Calu3 (cell line): ENCODE data around the gene SDCCAG8. TPM values are rescaled to one million over a fixed set of nuclear protein-coding genes. Genes with fewer than 3 reads are reported as not detected.

Experiments used
- BruUV-seq: library from RNA; stranded (reverse); fragments of 400-500 nt; replicated peaks from 2 replicates; lab custom pipeline; 2021; lab: Mats Ljungman, UMichigan
- CTCF ChIA-PET: fragments of 300-600 bp; sonication (Branson Sonifier 250); formaldehyde crosslinking; loops from one replicate; lab custom pipeline; 2022; ENCODE audit warnings: antibody characterized with exemption; lab: Charles Lee
- DNase-seq: peaks from one replicate; pipeline ENCODE4 v3.0.0; 2022
- H3K27ac Mint-ChIP-seq: one replicate; pipeline ENCODE4 v1.8.0; 2022; ENCODE audit warnings: mixed read lengths; ENCODE audit not compliant: unreplicated experiment
- H3K27me3 Mint-ChIP-seq: one replicate; pipeline ENCODE4 v1.8.0; 2022; ENCODE audit warnings: mixed read lengths; ENCODE audit not compliant: unreplicated experiment
- H3K36me3 Mint-ChIP-seq: one replicate; pipeline ENCODE4 v1.8.0; 2022; ENCODE audit warnings: mild to moderate bottlenecking, moderate library complexity, mixed read lengths; ENCODE audit not compliant: insufficient read depth, unreplicated experiment
- H3K4me1 Mint-ChIP-seq: one replicate; pipeline ENCODE4 v1.8.0; 2022; ENCODE audit warnings: mild to moderate bottlenecking, low read depth, mixed read lengths; ENCODE audit not compliant: unreplicated experiment
- H3K4me3 Mint-ChIP-seq: one replicate; pipeline ENCODE4 v1.8.0; 2022; ENCODE audit warnings: mild to moderate bottlenecking, low read depth, moderate library complexity, mixed read lengths; ENCODE audit not compliant: unreplicated experiment
- H3K9me3 Mint-ChIP-seq: one replicate; pipeline ENCODE4 v1.8.0; 2022; ENCODE audit warnings: low read depth, mixed read lengths; ENCODE audit not compliant: unreplicated experiment
- CTCF ChIP-seq: fragments of 200-600 bp; IDR thresholded peaks from one replicate; pipeline ENCODE4 v1.8.0; 2022; ENCODE audit warnings: antibody characterized with exemption; ENCODE audit not compliant: unreplicated experiment
- intact Hi-C: fragments of 100-400 bp; cut with micrococcal nuclease; formaldehyde crosslinking; loops from one replicate; pipeline ENCODE4 v1.10.0; 2022; ENCODE audit not compliant: unreplicated experiment
- total RNA-seq: library from RNA; stranded (reverse); gene quantifications from 2 replicates; pipeline ENCODE4 v1.2.3, GENCODE V29; 2022

The SDCCAG8 gene
- total RNA-seq, 1 experiment from 2014 or later, result 67.3 TPM

GRCh38 chr1:243275316-243275715 lies 19.5 kb downstream of the SDCCAG8 start:
- Mint-ChIP-seq H3K9me3 (no peaks in the 10 kb centered on the region), H3K27me3 (no peaks in the 10 kb centered on the region), H3K36me3 (peaks cover 20% of the 10 kb centered on the region), H3K4me1 (peaks cover 21% of the 10 kb centered on the region), H3K27ac (no peak overlapping the region), H3K4me3 (no peak overlapping the region)
- no TSS peak for BruUV-seq
- no peak for DNase-seq
- intact Hi-C loops, result no loop called here
- CTCF ChIA-PET, result interaction anchor here (0.7 kb wide), 1 partner anchor 89 kb away, joined by 4 read pairs; no protein-coding TSS in a partner anchor
- TF ChIP-seq CTCF, result no peak

- CTCF ChIA-PET, result no interaction called here
- peaks cover 23% of the 10 kb centered on the region for H3K36me3 Mint-ChIP-seq
- DNase-seq, result no peak
- intact Hi-C loops, result no loop called here
- peak overlapping the region; percentile 46 for H3K27ac Mint-ChIP-seq
- H3K9me3 Mint-ChIP-seq, result no peaks in the 10 kb centered on the region
- no peak overlapping the region for H3K4me3 Mint-ChIP-seq
- no peak for TF ChIP-seq CTCF
- peaks cover 35% of the 10 kb centered on the region for H3K4me1 Mint-ChIP-seq
- H3K27me3 Mint-ChIP-seq, result no peaks in the 10 kb centered on the region
- BruUV-seq, result no TSS peak
These were observed 24.8 kb downstream of the SDCCAG8 start for GRCh38 chr1:243280571-243281129.

- BruUV-seq, result no TSS peak
These were observed 25.8 kb downstream of the SDCCAG8 start for GRCh38 chr1:243281672-243282071.

GRCh38 chr1:243286409-243287122 lies 30.7 kb downstream of the SDCCAG8 start:
- Mint-ChIP-seq H3K27ac (peak overlapping the region; percentile 42), H3K27me3 (no peaks in the 10 kb centered on the region), H3K4me1 (peaks cover 52% of the 10 kb centered on the region), H3K9me3 (no peaks in the 10 kb centered on the region), H3K4me3 (no peak overlapping the region), H3K36me3 (peaks cover 14% of the 10 kb centered on the region)
- BruUV-seq, result no TSS peak
- no peak for TF ChIP-seq CTCF
- intact Hi-C loops, result loop anchor here (2.0 kb wide), 1 partner anchor 18 kb away; no protein-coding TSS in a partner anchor
- DNase-seq, result no peak
- CTCF ChIA-PET, result interaction anchor here (1.6 kb wide), 1 partner anchor 14 kb away, joined by 10 read pairs; no protein-coding TSS in a partner anchor

More at GRCh38 chr1:243281672-243282071, 25.8 kb downstream of the SDCCAG8 start:
- DNase-seq, result no peak
- intact Hi-C loops, result no loop called here
- no peaks in the 10 kb centered on the region for H3K9me3 Mint-ChIP-seq
- H3K4me1 Mint-ChIP-seq, result peaks cover 40% of the 10 kb centered on the region
- no peaks in the 10 kb centered on the region for H3K27me3 Mint-ChIP-seq
- no peak overlapping the region for H3K4me3 Mint-ChIP-seq
- TF ChIP-seq CTCF, result no peak
- H3K36me3 Mint-ChIP-seq, result peaks cover 23% of the 10 kb centered on the region
- CTCF ChIA-PET, result no interaction called here
- peak overlapping the region; percentile 46 for H3K27ac Mint-ChIP-seq
